K562 (cell line): ENCODE measurements around the gene MLXIPL. TPM values are rescaled to one million over a fixed set of nuclear protein-coding genes. Genes with fewer than 3 reads are reported as not detected.
A peak's percentile ranks its signal among the peaks of the same experiment; 100 is the strongest.

Experiments used
- ATF7 ChIP-seq: fragments of 450-650 bp; IDR thresholded peaks from 2 replicates; pipeline ENCODE4 v1.7.1; 2014; ENCODE audit warnings: mild to moderate bottlenecking, moderate library complexity
- BCLAF1 ChIP-seq, 2 experiments: fragments of 450-650 bp in 1 of 2; IDR thresholded peaks; 2 replicates each; pipeline ENCODE4 v1.6.1; 2011 to 2017; ENCODE audit warnings: low read depth in 2 of 2, antibody characterized with exemption in 1 of 2, borderline replicate concordance in 1 of 2, low read length in 1 of 2, mild to moderate bottlenecking in 1 of 2, mixed read lengths in 1 of 2; ENCODE audit not compliant: control insufficient read depth in 1 of 2
- DDX20 ChIP-seq: fragments of 450-650 bp; IDR thresholded peaks from 2 replicates; pipeline ENCODE4 v1.6.1; 2016; ENCODE audit warnings: missing genetic modification characterization, low read depth, mild to moderate bottlenecking, missing compliant biosample characterization, moderate library complexity
- E2F3 ChIP-seq: fragments of 250-450 bp; sonication (Bioruptor Pico); IDR thresholded peaks from 2 replicates; pipeline ENCODE4 v1.4.0; 2020; ENCODE audit warnings: mild to moderate bottlenecking
- FOS ChIP-seq: IDR thresholded peaks from 3 replicates; pipeline ENCODE4 v1.6.1; 2011; ENCODE audit not compliant: insufficient read length; ENCODE audit errors: extremely low read depth
- HDAC8 ChIP-seq: fragments of 450-650 bp; IDR thresholded peaks from 2 replicates; pipeline ENCODE4 v1.6.1; 2016; ENCODE audit warnings: mild to moderate bottlenecking, missing genetic modification characterization, moderate library complexity, missing compliant biosample characterization
- JUND ChIP-seq, 2 experiments: IDR thresholded peaks; 2 replicates in 1 of 2; 3 replicates in 1 of 2; pipeline ENCODE4 v1.6.1; 2011; ENCODE audit warnings: borderline replicate concordance in 2 of 2, low read depth in 2 of 2, low read length in 2 of 2, improper control_type of control experiment in 1 of 2, missing biosample characterization in 1 of 2, missing genetic modification characterization in 1 of 2, missing genetic modification reagents in 1 of 2
- KLF16 ChIP-seq: IDR thresholded peaks from 2 replicates; pipeline ENCODE4 v1.6.1; 2016; ENCODE audit warnings: antibody characterized with exemption
- NFATC3 ChIP-seq: fragments of 450-650 bp; IDR thresholded peaks from 2 replicates; pipeline ENCODE4 v1.6.1; 2017; ENCODE audit warnings: mild to moderate bottlenecking
- NFRKB ChIP-seq: fragments of 450-650 bp; IDR thresholded peaks from 2 replicates; pipeline ENCODE4 v1.6.1; 2016; ENCODE audit warnings: low read depth
- SIN3B ChIP-seq: fragments of 450-650 bp; IDR thresholded peaks from 2 replicates; pipeline ENCODE4 v1.6.1; 2017; ENCODE audit warnings: low read depth, mild to moderate bottlenecking, moderate library complexity
- THAP12 ChIP-seq: fragments of 250-450 bp; sonication (Bioruptor Pico); IDR thresholded peaks from 2 replicates; pipeline ENCODE4 v1.9.0; 2021; ENCODE audit warnings: mild to moderate bottlenecking, inconsistent platforms
- THRB ChIP-seq: fragments of 450-650 bp; formaldehyde crosslinking; conservative IDR thresholded peaks from 2 replicates; pipeline ENCODE4 v1.4.0; 2022; ENCODE audit warnings: mild to moderate bottlenecking, missing genetic modification characterization
- polyA plus RNA-seq, 8 experiments: library from polyadenylated mRNA; depleted of rRNA in 4 of 8; stranded (reverse) in 5 of 8; unstranded in 3 of 8; fragments of >200 nt; fragmentation: Nextera tagmentation in 2 of 8; fragmentation: Illumina TruSeq in 1 of 8; extraction: Ambion mirVana in 2 of 8; extraction: Trizol in 1 of 8; gene quantifications; 2 replicates each; pipeline versions ENCODE4 v1.2.1 to v1.2.3, GENCODE V29; 2011 to 2014; ENCODE audit warnings: inconsistent platforms in 1 of 8, missing spikeins in 1 of 8
- total RNA-seq, 7 experiments: library from RNA; depleted of rRNA in 6 of 7; stranded (reverse); fragments of >200 nt in 6 of 7; fragmentation: Illumina TruSeq in 2 of 7; extraction: Trizol in 2 of 7; gene quantifications; 2 replicates each; pipeline versions ENCODE4 v1.2.1 to v1.2.3, GENCODE V29; 2011 to 2021; ENCODE audit warnings: low replicate concordance in 1 of 7
- TF ChIP-seq, protein P1 (sequence below): fragments of 200-800 bp; sonication (Bioruptor generic); IDR thresholded peaks from 2 replicates; pipeline ENCODE4 v1.6.1; 2017; ENCODE audit warnings: missing genetic modification characterization, missing compliant biosample characterization
- TF ChIP-seq, protein P2 (sequence below), 2 experiments: IDR thresholded peaks; 2 replicates each; pipeline ENCODE4 v1.6.1; 2011; ENCODE audit warnings: borderline replicate concordance in 1 of 2, control low read depth in 1 of 2, low read depth in 1 of 2, low read length in 1 of 2, mild to moderate bottlenecking in 1 of 2, mixed read lengths in 1 of 2, moderate library complexity in 1 of 2; ENCODE audit not compliant: insufficient read depth in 1 of 2, insufficient read length in 1 of 2, poor library complexity in 1 of 2, severe bottlenecking in 1 of 2; ENCODE audit errors: extremely low read depth in 1 of 2
- TF ChIP-seq, protein P3 (sequence below): fragments of 450-650 bp; IDR thresholded peaks from 2 replicates; pipeline ENCODE4 v1.6.1; 2014; ENCODE audit warnings: low read depth, mild to moderate bottlenecking, moderate library complexity, borderline replicate concordance

Gene MLXIPL
- total and polyA plus RNA-seq, 9 of the 15 experiments (the other 6 are each of a cell fraction or from before 2014, with no cell fraction given): 0.11 to 18.4 (median 1.4) TPM

DNA sequence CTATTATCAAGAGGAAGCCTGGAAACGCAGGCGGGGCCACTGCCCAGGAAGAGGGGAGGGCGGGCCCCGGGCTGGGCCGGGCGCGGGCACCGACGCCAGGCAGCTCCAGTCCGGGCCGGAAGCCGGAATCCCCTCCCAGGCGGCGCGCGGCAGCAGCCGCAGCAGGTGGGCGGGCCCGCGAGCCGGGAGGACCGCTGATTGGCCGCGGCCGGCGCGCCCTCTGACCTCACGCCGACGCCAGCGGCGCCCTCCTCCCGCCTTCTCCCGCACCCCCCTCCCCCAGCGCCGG lies 67.3 kb downstream of the MLXIPL start (continued):
- TF ChIP-seq BCLAF1 (IDR thresholded peaks at IDR 0.05; ENCODE audit: borderline replicate concordance in 1 of 2, control insufficient read depth in 1 of 2, low read depth in 2 of 2, low read length in 1 of 2) (peak in 1 of 2 experiments; percentile 80; a peak in 1 of 4 replicates), ATF7 (peak; percentile 67; the same call in 1 of the 2 replicates), SIN3B (0 out of 2 replicates have a peak, but pooled peaks have one; percentile 43), FOS (peak; percentile 47), HDAC8 (tag) (no peak), THAP12 (CRISPR knock-in tag) (0 out of 2 replicates have a peak, but pooled peaks have one; percentile 69), THRB (CRISPR knock-in tag) (no peak), NFATC3 (no peak), NFRKB (no peak), KLF16 (peak; percentile 64), JUND (IDR thresholded peaks at IDR 0.05; ENCODE audit: borderline replicate concordance, low read depth, low read length) (0 out of 2 replicates have a peak, but pooled peaks have one; percentile 2), JUND (tag; IDR thresholded peaks at IDR 0.05; ENCODE audit: borderline replicate concordance, low read depth, low read length) (peak; percentile 46; the same call in 1 of the 3 replicates), E2F3 (no peak), DDX20 (tag) (no peak)
- TF ChIP-seq, protein P1, sequence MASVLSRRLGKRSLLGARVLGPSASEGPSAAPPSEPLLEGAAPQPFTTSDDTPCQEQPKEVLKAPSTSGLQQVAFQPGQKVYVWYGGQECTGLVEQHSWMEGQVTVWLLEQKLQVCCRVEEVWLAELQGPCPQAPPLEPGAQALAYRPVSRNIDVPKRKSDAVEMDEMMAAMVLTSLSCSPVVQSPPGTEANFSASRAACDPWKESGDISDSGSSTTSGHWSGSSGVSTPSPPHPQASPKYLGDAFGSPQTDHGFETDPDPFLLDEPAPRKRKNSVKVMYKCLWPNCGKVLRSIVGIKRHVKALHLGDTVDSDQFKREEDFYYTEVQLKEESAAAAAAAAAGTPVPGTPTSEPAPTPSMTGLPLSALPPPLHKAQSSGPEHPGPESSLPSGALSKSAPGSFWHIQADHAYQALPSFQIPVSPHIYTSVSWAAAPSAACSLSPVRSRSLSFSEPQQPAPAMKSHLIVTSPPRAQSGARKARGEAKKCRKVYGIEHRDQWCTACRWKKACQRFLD (CRISPR knock-in tag): 0 out of 2 replicates have a peak, but pooled peaks have one; percentile 90
- TF ChIP-seq, protein P2, sequence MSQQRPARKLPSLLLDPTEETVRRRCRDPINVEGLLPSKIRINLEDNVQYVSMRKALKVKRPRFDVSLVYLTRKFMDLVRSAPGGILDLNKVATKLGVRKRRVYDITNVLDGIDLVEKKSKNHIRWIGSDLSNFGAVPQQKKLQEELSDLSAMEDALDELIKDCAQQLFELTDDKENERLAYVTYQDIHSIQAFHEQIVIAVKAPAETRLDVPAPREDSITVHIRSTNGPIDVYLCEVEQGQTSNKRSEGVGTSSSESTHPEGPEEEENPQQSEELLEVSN (IDR thresholded peaks at IDR 0.05; ENCODE audit: borderline replicate concordance in 1 of 2, extremely low read depth in 1 of 2, insufficient read depth in 1 of 2, insufficient read length in 1 of 2, low read depth in 1 of 2, low read length in 1 of 2, poor library complexity in 1 of 2, severe bottlenecking in 1 of 2): peak in 1 of 2 experiments; percentile 79
- TF ChIP-seq, protein P3, sequence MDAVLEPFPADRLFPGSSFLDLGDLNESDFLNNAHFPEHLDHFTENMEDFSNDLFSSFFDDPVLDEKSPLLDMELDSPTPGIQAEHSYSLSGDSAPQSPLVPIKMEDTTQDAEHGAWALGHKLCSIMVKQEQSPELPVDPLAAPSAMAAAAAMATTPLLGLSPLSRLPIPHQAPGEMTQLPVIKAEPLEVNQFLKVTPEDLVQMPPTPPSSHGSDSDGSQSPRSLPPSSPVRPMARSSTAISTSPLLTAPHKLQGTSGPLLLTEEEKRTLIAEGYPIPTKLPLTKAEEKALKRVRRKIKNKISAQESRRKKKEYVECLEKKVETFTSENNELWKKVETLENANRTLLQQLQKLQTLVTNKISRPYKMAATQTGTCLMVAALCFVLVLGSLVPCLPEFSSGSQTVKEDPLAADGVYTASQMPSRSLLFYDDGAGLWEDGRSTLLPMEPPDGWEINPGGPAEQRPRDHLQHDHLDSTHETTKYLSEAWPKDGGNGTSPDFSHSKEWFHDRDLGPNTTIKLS: no peak
